Measurements from ENCODE around the gene LAIR1. TPM values are rescaled to one million over a fixed set of nuclear protein-coding genes. Genes with fewer than 3 reads are reported as not detected.

The LAIR1 gene
- total and polyA plus RNA-seq, 12 donors, result 3.5 to 80.7 (median 38.5) TPM

GRCh38 chr19:54310543-54310942, 54.2 kb downstream of the LAIR1 start:
- Histone ChIP-seq H3K9me3 (replicated peaks in 1 of 3) (no peaks in the 10 kb centered on the region), H3K27ac (no peak overlapping the region), H3K4me1 (replicated peaks in 1 of 2) (no peaks in the 10 kb centered on the region), H3K27me3 (peaks cover 6% of the 10 kb centered on the region), H3K4me3 (no peak overlapping the region), H3K36me3 (replicated peaks in 1 of 2) (no peaks in the 10 kb centered on the region)
- no peak for DNase-seq
- WGBS, 4 donors, result 53 to 79% (median 69%) methylated on average over 4 to 5 of the region's 5 CpGs
- TF ChIP-seq POLR2A (IDR thresholded peaks at IDR 0.05) (no peak), CTCF (IDR thresholded peaks at IDR 0.05) (no peak)
- intact Hi-C loops (cut with DNase I), result no loop called here

- Histone ChIP-seq H3K27me3 (peaks cover 9% of the 10 kb centered on the region), H3K9me3 (replicated peaks in 1 of 3) (no peaks in the 10 kb centered on the region)
- WGBS, 4 donors, result 67 to 90% (median 72%) methylated on average over 6 to 12 of the region's 12 CpGs
Measured at GRCh38 chr19:54309811-54310210, 54.9 kb downstream of the LAIR1 start.

GRCh38 chr19:54307389-54308020, 57.2 kb downstream of the LAIR1 start:
- Histone ChIP-seq H3K4me3 (no peak overlapping the region), H3K27ac (no peak overlapping the region), H3K9me3 (replicated peaks in 1 of 3) (no peaks in the 10 kb centered on the region), H3K36me3 (replicated peaks in 1 of 2) (no peaks in the 10 kb centered on the region), H3K4me1 (replicated peaks in 1 of 2) (no peaks in the 10 kb centered on the region), H3K27me3 (peaks cover 9% of the 10 kb centered on the region)
- intact Hi-C loops (cut with DNase I), result no loop called here
- no peak for DNase-seq
- TF ChIP-seq POLR2A (IDR thresholded peaks at IDR 0.05), result no peak
- TF ChIP-seq CTCF (IDR thresholded peaks at IDR 0.05), result no peak
- WGBS, 4 donors, result 77 to 85% (median 82%) methylated on average over 4 to 5 of the region's 5 CpGs

More at GRCh38 chr19:54309811-54310210, 54.9 kb downstream of the LAIR1 start:
- no peak for DNase-seq
- H3K4me3 ChIP-seq, result no peak overlapping the region
- no peaks in the 10 kb centered on the region for H3K4me1 ChIP-seq (replicated peaks in 1 of 2)
- H3K36me3 ChIP-seq (replicated peaks in 1 of 2), result no peaks in the 10 kb centered on the region
- intact Hi-C loops (cut with DNase I), result no loop called here
- H3K27ac ChIP-seq, result no peak overlapping the region
- TF ChIP-seq POLR2A (IDR thresholded peaks at IDR 0.05) (no peak), CTCF (IDR thresholded peaks at IDR 0.05) (no peak)

GRCh38 chr19:54305141-54305540, 59.6 kb downstream of the LAIR1 start:
- H3K4me3 ChIP-seq, result no peak overlapping the region
- TF ChIP-seq POLR2A (IDR thresholded peaks at IDR 0.05) (no peak), CTCF (IDR thresholded peaks at IDR 0.05) (no peak)
- peaks cover 9% of the 10 kb centered on the region for H3K27me3 ChIP-seq
- H3K27ac ChIP-seq, result no peak overlapping the region
- no peak for DNase-seq
- 60 to 95% (median 72%) methylated on average over 1 of the region's 1 CpG for WGBS, 4 donors
- no peaks in the 10 kb centered on the region for H3K4me1 ChIP-seq (replicated peaks in 1 of 2)
- intact Hi-C loops (cut with DNase I), result no loop called here
- H3K36me3 ChIP-seq (replicated peaks in 1 of 2), result no peaks in the 10 kb centered on the region
- H3K9me3 ChIP-seq (replicated peaks in 1 of 3), result no peaks in the 10 kb centered on the region

Data from adrenal gland (tissue), 12 donors.